Esophagus muscularis mucosa (tissue), 4 donors: ENCODE measurements around the gene LEP. TPM values are rescaled to one million over a fixed set of nuclear protein-coding genes. Genes with fewer than 3 reads are reported as not detected.

Experiments
- DNase-seq: peaks from one replicate; pipeline ENCODE4 v3.0.0-alpha.2; 2017; ENCODE audit errors: extremely low spot score
- H3K27ac ChIP-seq, 4 donors: fragments of 200-600 bp; sonication (generic); replicated peaks in 1 of 4; 1 replicate in 3 of 4; 2 replicates in 1 of 4; pipeline ENCODE4 v1.5.1; 2016 to 2019; ENCODE audit warnings: mild to moderate bottlenecking in 1 of 4
- H3K27me3 ChIP-seq, 4 donors: fragments of 200-600 bp; sonication (generic); one replicate each; pipeline versions ENCODE4 v1.5.1 to v1.6.0; 2016 to 2019
- H3K36me3 ChIP-seq, 4 donors: fragments of 200-600 bp; sonication (generic); one replicate each; pipeline ENCODE4 v1.5.1; 2016 to 2019
- H3K4me1 ChIP-seq, 4 donors: fragments of 200-600 bp; sonication (generic); one replicate each; pipeline ENCODE4 v1.5.1; 2016 to 2019
- H3K4me3 ChIP-seq, 4 donors: fragments of 200-600 bp; sonication (generic); 1 replicate in 2 of 4; 2 replicates in 2 of 4; pipeline ENCODE4 v1.5.1; 2016 to 2019; ENCODE audit warnings: mild to moderate bottlenecking in 4 of 4, moderate library complexity in 1 of 4
- H3K9me3 ChIP-seq, 4 donors: fragments of 200-600 bp; sonication (generic); 1 replicate in 3 of 4; 2 replicates in 1 of 4; pipeline ENCODE4 v1.5.1; 2016 to 2019
- CTCF ChIP-seq, 3 experiments: fragments of 200-600 bp in 2 of 3; fragments of 450-650 bp in 1 of 3; sonication (generic) in 2 of 3; IDR thresholded peaks; one replicate each; pipeline ENCODE4 v1.5.1; 2017 to 2019; ENCODE audit warnings: antibody characterized with exemption in 3 of 3, mild to moderate bottlenecking in 2 of 3, moderate library complexity in 1 of 3
- EP300 ChIP-seq: sonication (generic); formaldehyde crosslinking; IDR thresholded peaks from one replicate; pipeline ENCODE4 v1.6.1; 2017; ENCODE audit warnings: antibody characterized with exemption
- POLR2A ChIP-seq: fragments of 450-650 bp; IDR thresholded peaks from one replicate; pipeline ENCODE4 v1.6.1; 2017; ENCODE audit warnings: antibody characterized with exemption, moderate library complexity, mild to moderate bottlenecking, low read depth
- POLR2AphosphoS5 ChIP-seq, 2 donors: sonication (generic); formaldehyde crosslinking; IDR thresholded peaks; one replicate each; pipeline ENCODE4 v1.6.1; 2017; ENCODE audit warnings: antibody characterized with exemption in 2 of 2
- WGBS: methylation state at CpG from one replicate; pipeline ENCODE4 v1.1.5; 2018; 5-methylcytosine and 5-hydroxymethylcytosine counted together
- intact Hi-C: fragments of 100-400 bp; cut with DNase I; formaldehyde crosslinking; loops from one replicate; pipeline ENCODE4 v1.15.1; 2023
- total RNA-seq, 4 donors: library from RNA; depleted of rRNA; stranded (reverse); fragments of >200 nt; gene quantifications; one replicate each; pipeline versions ENCODE4 v1.1.0 to v1.2.1, GENCODE V29; 2016

LEP gene
- total RNA-seq, 4 donors from 2014 or later: not detected

GRCh38 chr7:128215739-128216138 lies 25.3 kb upstream of the LEP start:
- H3K9me3 ChIP-seq: no peaks in the 10 kb centered on the region
- TF ChIP-seq CTCF (IDR thresholded peaks at IDR 0.05): no peak
- TF ChIP-seq POLR2AphosphoS5 (IDR thresholded peaks at IDR 0.05): no peak
- TF ChIP-seq EP300: no peak
- TF ChIP-seq POLR2A: no peak
- 40% methylated on average over 1 of the region's 1 CpG for WGBS
- H3K27me3 ChIP-seq: peaks cover 0 to 38% (median 0%) of the 10 kb centered on the region in 4 donors
- H3K27ac ChIP-seq: no peak overlapping the region
- intact Hi-C loops: no loop called here
- H3K36me3 ChIP-seq: no peaks in the 10 kb centered on the region
- no peak for DNase-seq
- H3K4me1 ChIP-seq: no peaks in the 10 kb centered on the region
- H3K4me3 ChIP-seq: no peak overlapping the region

GRCh38 chr7:128217030-128217805 lies 23.9 kb upstream of the LEP start:
- Histone ChIP-seq H3K36me3 (no peaks in the 10 kb centered on the region), H3K9me3 (no peaks in the 10 kb centered on the region), H3K27me3 (peaks cover 0 to 25% (median 0%) of the 10 kb centered on the region in 4 donors), H3K27ac (no peak overlapping the region), H3K4me1 (no peaks in the 10 kb centered on the region), H3K4me3 (no peak overlapping the region)
- DNase-seq: no peak
- intact Hi-C loops: no loop called here
- 75% methylated on average over 9 of the region's 12 CpGs for WGBS
- TF ChIP-seq POLR2A: no peak

GRCh38 chr7:128217967-128218652 lies 23.0 kb upstream of the LEP start:
- Histone ChIP-seq H3K36me3 (no peaks in the 10 kb centered on the region), H3K27ac (no peak overlapping the region), H3K4me3 (no peak overlapping the region), H3K27me3 (peaks cover 0 to 25% (median 0%) of the 10 kb centered on the region in 4 donors), H3K4me1 (no peaks in the 10 kb centered on the region), H3K9me3 (no peaks in the 10 kb centered on the region)
- no peak for TF ChIP-seq POLR2A
- no peak for TF ChIP-seq EP300
- no peak for TF ChIP-seq CTCF (IDR thresholded peaks at IDR 0.05)
- TF ChIP-seq POLR2AphosphoS5 (IDR thresholded peaks at IDR 0.05): no peak
- 70% methylated on average over 9 of the region's 9 CpGs for WGBS
- intact Hi-C loops: no loop called here
- no peak for DNase-seq

- TF ChIP-seq EP300 (no peak), POLR2A (no peak), CTCF (IDR thresholded peaks at IDR 0.05) (no peak), POLR2AphosphoS5 (IDR thresholded peaks at IDR 0.05) (no peak)
- WGBS: 90% methylated on average over 2 of the region's 2 CpGs
- no peaks in the 10 kb centered on the region for H3K9me3 ChIP-seq
- H3K4me3 ChIP-seq: no peak overlapping the region
- H3K27me3 ChIP-seq: peaks cover 0 to 25% (median 0%) of the 10 kb centered on the region in 4 donors
- H3K36me3 ChIP-seq: no peaks in the 10 kb centered on the region
- intact Hi-C loops: no loop called here
- H3K4me1 ChIP-seq: no peaks in the 10 kb centered on the region
- no peak overlapping the region for H3K27ac ChIP-seq
- DNase-seq: no peak
These were observed 21.4 kb upstream of the LEP start for GRCh38 chr7:128219636-128220035.

GRCh38 chr7:128221929-128222403 lies 19.1 kb upstream of the LEP start:
- intact Hi-C loops: no loop called here
- WGBS: 67% methylated on average over 5 of the region's 5 CpGs
- Histone ChIP-seq H3K27me3 (peaks cover 0 to 17% (median 0%) of the 10 kb centered on the region in 4 donors), H3K9me3 (no peaks in the 10 kb centered on the region), H3K27ac (no peak overlapping the region), H3K4me3 (no peak overlapping the region), H3K4me1 (no peaks in the 10 kb centered on the region), H3K36me3 (no peaks in the 10 kb centered on the region)
- no peak for DNase-seq
- no peak for TF ChIP-seq CTCF (IDR thresholded peaks at IDR 0.05)
- TF ChIP-seq POLR2AphosphoS5 (IDR thresholded peaks at IDR 0.05): no peak
- no peak for TF ChIP-seq POLR2A
- TF ChIP-seq EP300: no peak
